H9 (cell line): ENCODE results near the gene CASP14. TPM values are rescaled to one million over a fixed set of nuclear protein-coding genes. Genes with fewer than 3 reads are reported as not detected.
"Not testable (repeated sequence)": the region's sequence is repeated elsewhere in the genome, so short reads cannot be mapped to it uniquely, and the experiment has no call there.

Experiments used
- DNase-seq: peaks from one replicate; pipeline ENCODE4 v3.0.0-alpha.2; 2017
- H2AFZ ChIP-seq: one replicate; pipeline ENCODE4 v1.6.1; 2013; ENCODE audit warnings: mild to moderate bottlenecking, low read length, control low read depth, moderate library complexity
- H2AK5ac ChIP-seq: 2 replicates; pipeline ENCODE4 v1.6.1; 2013; ENCODE audit warnings: low read length, control low read depth, mixed read lengths; ENCODE audit not compliant: insufficient read length
- H2BK120ac ChIP-seq: one replicate; pipeline ENCODE4 v1.6.1; 2013; ENCODE audit warnings: low read depth, mild to moderate bottlenecking, low read length, control low read depth, inconsistent platforms; ENCODE audit not compliant: poor library complexity, severe bottlenecking
- H2BK12ac ChIP-seq: 2 replicates; pipeline ENCODE4 v1.6.1; 2013; ENCODE audit warnings: low read length, control low read depth, mixed read lengths, low read depth; ENCODE audit not compliant: insufficient read length
- H2BK15ac ChIP-seq: 2 replicates; pipeline ENCODE4 v1.6.1; 2013; ENCODE audit warnings: low read depth, low read length, control low read depth
- H2BK20ac ChIP-seq: one replicate; pipeline ENCODE4 v1.6.1; 2013; ENCODE audit warnings: low read depth, mild to moderate bottlenecking, low read length, control low read depth, inconsistent platforms; ENCODE audit not compliant: poor library complexity, severe bottlenecking
- H2BK5ac ChIP-seq: 2 replicates; pipeline ENCODE4 v1.6.1; 2013; ENCODE audit warnings: low read length, control low read depth, mixed read lengths; ENCODE audit not compliant: insufficient read length
- H3K14ac ChIP-seq: 2 replicates; pipeline ENCODE4 v1.6.1; 2013; ENCODE audit warnings: low read length, control low read depth; ENCODE audit not compliant: insufficient read depth
- H3K18ac ChIP-seq: 2 replicates; pipeline ENCODE4 v1.6.1; 2013; ENCODE audit warnings: low read depth, mild to moderate bottlenecking, mixed read lengths, low read length, control low read depth; ENCODE audit not compliant: insufficient read length
- H3K23ac ChIP-seq: 2 replicates; pipeline ENCODE4 v1.6.1; 2013; ENCODE audit warnings: low read length, control low read depth, mixed read lengths, low read depth; ENCODE audit not compliant: insufficient read length
- H3K23me2 ChIP-seq: 2 replicates; pipeline ENCODE4 v1.6.1; 2013; ENCODE audit warnings: low read depth, mild to moderate bottlenecking, mixed read lengths, low read length, control low read depth; ENCODE audit not compliant: insufficient read length, poor library complexity, severe bottlenecking
- H3K27ac ChIP-seq: 2 replicates; pipeline ENCODE4 v1.5.1; 2013; ENCODE audit warnings: low read length, control low read depth, mixed read lengths, low read depth; ENCODE audit not compliant: insufficient read length
- H3K27me3 ChIP-seq: 2 replicates; pipeline ENCODE4 v1.6.1; 2013; ENCODE audit warnings: low read length, control low read depth, inconsistent platforms; ENCODE audit not compliant: insufficient read depth
- H3K4ac ChIP-seq: 2 replicates; pipeline ENCODE4 v1.6.1; 2013; ENCODE audit warnings: low read depth, mild to moderate bottlenecking, control low read depth, inconsistent platforms, low read length, moderate library complexity
- H3K4me1 ChIP-seq: 2 replicates; pipeline ENCODE4 v1.6.1; 2013; ENCODE audit warnings: low read length, control low read depth, inconsistent platforms; ENCODE audit not compliant: insufficient read depth
- H3K4me2 ChIP-seq: 2 replicates; pipeline ENCODE4 v1.6.1; 2013; ENCODE audit warnings: low read length, control low read depth, mixed read lengths; ENCODE audit not compliant: insufficient read length, insufficient read depth
- H3K56ac ChIP-seq: 2 replicates; pipeline ENCODE4 v1.6.1; 2013; ENCODE audit warnings: low read depth, mild to moderate bottlenecking, mixed read lengths, low read length, control low read depth; ENCODE audit not compliant: insufficient read length
- H3K79me1 ChIP-seq: 2 replicates; pipeline ENCODE4 v1.6.1; 2013; ENCODE audit warnings: low read depth, mild to moderate bottlenecking, moderate library complexity, low read length, control low read depth, inconsistent platforms; ENCODE audit not compliant: insufficient read depth, poor library complexity, severe bottlenecking
- H3K79me2 ChIP-seq: 2 replicates; pipeline ENCODE4 v1.6.1; 2013; ENCODE audit warnings: low read length, control low read depth, inconsistent platforms; ENCODE audit not compliant: insufficient read depth
- H3K9ac ChIP-seq: 2 replicates; pipeline ENCODE4 v1.6.1; 2013; ENCODE audit warnings: low read length, control low read depth, mixed read lengths; ENCODE audit not compliant: insufficient read length; ENCODE audit errors: extremely low read depth
- H3K9me3 ChIP-seq: one replicate; pipeline ENCODE4 v1.6.1; 2013; ENCODE audit warnings: low read depth, low read length, inconsistent platforms; ENCODE audit not compliant: control insufficient read depth
- H3T11ph ChIP-seq: one replicate; pipeline ENCODE4 v1.6.1; 2013; ENCODE audit warnings: mild to moderate bottlenecking, low read length, control low read depth, inconsistent platforms
- H4K20me1 ChIP-seq: one replicate; pipeline ENCODE4 v1.6.1; 2013; ENCODE audit not compliant: control insufficient read depth, insufficient read length, insufficient read depth
- H4K5ac ChIP-seq: 2 replicates; pipeline ENCODE4 v1.6.1; 2013; ENCODE audit warnings: low read depth, mild to moderate bottlenecking, mixed read lengths, low read length, control low read depth; ENCODE audit not compliant: insufficient read length
- H4K8ac ChIP-seq: replicated peaks from 2 replicates; pipeline ENCODE4 v1.6.1; 2013; ENCODE audit warnings: low read length, control low read depth, mixed read lengths, low read depth; ENCODE audit not compliant: insufficient read length
- H4K91ac ChIP-seq: 2 replicates; pipeline ENCODE4 v1.6.1; 2013; ENCODE audit warnings: low read depth, mild to moderate bottlenecking, moderate library complexity, mixed read lengths, low read length, control low read depth; ENCODE audit not compliant: insufficient read length
- H3K27ac Mint-ChIP-seq, 3 experiments: 2 replicates in 2 of 3; 3 replicates in 1 of 3; pipeline ENCODE4 v1.8.0; 2020 to 2021; ENCODE audit warnings: mixed read lengths in 3 of 3, mild to moderate bottlenecking in 1 of 3, moderate library complexity in 1 of 3
- H3K27me3 Mint-ChIP-seq: 2 replicates; pipeline ENCODE4 v1.8.0; 2021; ENCODE audit warnings: low read depth, mild to moderate bottlenecking, moderate library complexity, mixed read lengths
- H3K36me3 Mint-ChIP-seq, 3 experiments: 2 replicates in 2 of 3; 3 replicates in 1 of 3; pipeline ENCODE4 v1.8.0; 2020 to 2021; ENCODE audit warnings: low read depth in 3 of 3, mixed read lengths in 3 of 3; ENCODE audit not compliant: insufficient read depth in 1 of 3
- H3K4me1 Mint-ChIP-seq, 2 experiments: 2 replicates each; pipeline ENCODE4 v1.8.0; 2020; ENCODE audit warnings: mixed read lengths in 2 of 2
- H3K4me3 Mint-ChIP-seq, 2 experiments: 2 replicates in 1 of 2; 3 replicates in 1 of 2; pipeline ENCODE4 v1.8.0; 2020 to 2021; ENCODE audit warnings: mild to moderate bottlenecking in 2 of 2, mixed read lengths in 2 of 2, moderate library complexity in 1 of 2
- H3K9me3 Mint-ChIP-seq, 2 experiments: 2 replicates in 1 of 2; 3 replicates in 1 of 2; pipeline ENCODE4 v1.8.0; 2020; ENCODE audit warnings: mild to moderate bottlenecking in 2 of 2, mixed read lengths in 2 of 2, moderate library complexity in 1 of 2
- CTCF ChIP-seq: fragments of 200-600 bp; sonication (generic); conservative IDR thresholded peaks from 3 replicates; pipeline ENCODE4 v1.8.0; 2021; ENCODE audit warnings: antibody characterized with exemption, mild to moderate bottlenecking
- WGBS: extraction: QIAGEN DNeasy Blood & Tissue Kit; methylation state at CpG from one replicate; pipeline ENCODE4 v1.1.7; 2013; ENCODE audit warnings: missing lambda C conversion rate, low lambda C conversion rate, mixed read lengths; ENCODE audit not compliant: insufficient read length; ENCODE audit errors: extremely low coverage; 5-methylcytosine and 5-hydroxymethylcytosine counted together
- total RNA-seq: library from RNA; stranded (reverse); gene quantifications from 2 replicates; pipeline ENCODE4 v1.2.1, GENCODE V29; 2021

CASP14 gene
- total RNA-seq, 1 experiment from 2014 or later = not detected

GRCh38 chr19:15015946-15016542 lies 33.2 kb upstream of the CASP14 start:
- peak; percentile 51 for DNase-seq
- no peaks in the 10 kb centered on the region for H3K79me1 ChIP-seq
- no peak overlapping the region for H2BK15ac ChIP-seq
- H3K4me1 ChIP-seq = no peaks in the 10 kb centered on the region
- H2BK12ac ChIP-seq = no peak overlapping the region
- peaks cover 3% of the 10 kb centered on the region for H3K23me2 ChIP-seq
- H3K4ac ChIP-seq = no peak overlapping the region
- WGBS = no CpG with 5 or more reads among the region's 18 CpGs
- H3T11ph ChIP-seq = no peak overlapping the region
- Mint-ChIP-seq H3K36me3 (peaks cover 0 to 12% (median 0%) of the 10 kb centered on the region in 3 experiments; a peak in 2 of 7 replicates), H3K27ac (no peak overlapping the region), H3K4me3 (no peak overlapping the region), H3K9me3 (peaks cover 0 to 74% of the 10 kb centered on the region in 2 experiments; a peak in 3 of 5 replicates), H3K4me1 (no peaks in the 10 kb centered on the region), H3K27me3 (peaks cover 34% of the 10 kb centered on the region)
- no peaks in the 10 kb centered on the region for H3K9me3 ChIP-seq
- H3K27ac ChIP-seq = no peak overlapping the region
- no peak overlapping the region for H4K91ac ChIP-seq
- H4K8ac ChIP-seq = no peak overlapping the region
- H3K14ac ChIP-seq = no peak overlapping the region
- H3K4me2 ChIP-seq = no peak overlapping the region
- no peaks in the 10 kb centered on the region for H3K79me2 ChIP-seq
- H3K18ac ChIP-seq = no peak overlapping the region
- H3K27me3 ChIP-seq = no peaks in the 10 kb centered on the region
- no peak overlapping the region for H3K56ac ChIP-seq
- no peak overlapping the region for H3K9ac ChIP-seq
- no peak for TF ChIP-seq CTCF
- H2AFZ ChIP-seq = no peak overlapping the region
- H2AK5ac ChIP-seq = no peak overlapping the region
- H4K5ac ChIP-seq = no peak overlapping the region
- H2BK5ac ChIP-seq = no peak overlapping the region
- H3K23ac ChIP-seq = no peak overlapping the region
- no peak overlapping the region for H2BK120ac ChIP-seq
- H2BK20ac ChIP-seq = no peak overlapping the region
- H4K20me1 ChIP-seq = no peaks in the 10 kb centered on the region

- H2BK20ac ChIP-seq, H3K56ac ChIP-seq, H2BK12ac ChIP-seq, H3K27ac ChIP-seq, H3K79me1 ChIP-seq, H4K91ac ChIP-seq, H3K4me1 ChIP-seq, H2AK5ac ChIP-seq, H2BK15ac ChIP-seq, H4K5ac ChIP-seq, H4K8ac ChIP-seq, H2BK120ac ChIP-seq, H3K23me2 ChIP-seq, H3T11ph ChIP-seq, H3K9me3 ChIP-seq, H3K14ac ChIP-seq, H3K27me3 ChIP-seq, H3K23ac ChIP-seq, H3K9ac ChIP-seq, H3K4me3 Mint-ChIP-seq, H4K20me1 ChIP-seq, DNase-seq, H2AFZ ChIP-seq, H2BK5ac ChIP-seq, H3K18ac ChIP-seq, H3K4me1 Mint-ChIP-seq, H3K79me2 ChIP-seq, H3K4ac ChIP-seq, H3K4me2 ChIP-seq: not testable (repeated sequence)
- Mint-ChIP-seq H3K9me3 (peaks cover 0 to 69% of the 10 kb centered on the region in 2 experiments; a peak in 3 of 5 replicates), H3K27ac (peak overlapping the region in 1 of 3 experiments; percentile 29; a peak in 2 of 7 replicates), H3K27me3 (peaks cover 12% of the 10 kb centered on the region), H3K36me3 (peaks cover 0 to 10% (median 0%) of the 10 kb centered on the region in 3 experiments; a peak in 2 of 7 replicates)
- WGBS = no CpG with 5 or more reads among the region's 3 CpGs
Measured at GRCh38 chr19:15018836-15019235, 30.4 kb upstream of the CASP14 start.
